ENCODE measurements around the gene ANKHD1.

GRCh38 chr5:140554454-140554853 lies 152.8 kb downstream of the ANKHD1 start:
- TF ChIP-seq EZH2phosphoT487 (IDR thresholded peaks at IDR 0.05; ENCODE audit: insufficient read depth, low read depth): no peak
- TF ChIP-seq EZH2 (IDR thresholded peaks at IDR 0.05; ENCODE audit: insufficient read depth, poor library complexity, severe bottlenecking): no peak
